OCI-LY1 (cell line): Measurements from ENCODE around the gene SCLY.

ENCODE experiments used
- H2AFZ ChIP-seq: fragments of 200-600 bp; sonication (generic), shearing (Covaris generic); 2 replicates; pipeline ENCODE4 v1.6.0; 2014; ENCODE audit warnings: antibody characterized with exemption, mild to moderate bottlenecking, low read length
- H3F3A ChIP-seq: fragments of 200-600 bp; sonication (generic), shearing (Covaris generic); 2 replicates; pipeline ENCODE4 v1.6.0; 2014; ENCODE audit warnings: mild to moderate bottlenecking, antibody characterized with exemption, low read length, moderate library complexity; ENCODE audit not compliant: insufficient read depth
- H3K27ac ChIP-seq: fragments of 200-600 bp; sonication (generic); 2 replicates; pipeline ENCODE4 v1.5.1; 2014; ENCODE audit warnings: low read length, mixed run types, mild to moderate bottlenecking, low read depth; ENCODE audit not compliant: poor library complexity, severe bottlenecking
- H3K27me3 ChIP-seq: fragments of 200-600 bp; sonication (generic); 2 replicates; pipeline ENCODE4 v1.6.0; 2014; ENCODE audit warnings: antibody characterized with exemption, mild to moderate bottlenecking, low read length, moderate library complexity; ENCODE audit not compliant: insufficient read depth
- H3K36me3 ChIP-seq: fragments of 200-600 bp; sonication (generic); 2 replicates; pipeline ENCODE4 v1.6.1; 2014; ENCODE audit warnings: mild to moderate bottlenecking, antibody characterized with exemption, low read length, moderate library complexity, mixed read lengths; ENCODE audit not compliant: insufficient read depth
- H3K4me1 ChIP-seq: fragments of 200-600 bp; sonication (generic); 2 replicates; pipeline ENCODE4 v1.5.1; 2014; ENCODE audit warnings: mild to moderate bottlenecking, low read length, moderate library complexity; ENCODE audit not compliant: insufficient read depth, severe bottlenecking
- H3K4me2 ChIP-seq: fragments of 200-600 bp; sonication (generic), shearing (Covaris generic); 2 replicates; pipeline ENCODE4 v1.6.1; 2014; ENCODE audit warnings: low read length
- H3K4me3 ChIP-seq: fragments of 200-600 bp; sonication (generic); 2 replicates; pipeline ENCODE4 v1.5.1; 2014; ENCODE audit warnings: low read length, low read depth, mild to moderate bottlenecking, mixed read lengths; ENCODE audit not compliant: poor library complexity, severe bottlenecking
- H3K79me2 ChIP-seq: fragments of 200-600 bp; shearing (Covaris generic); 2 replicates; pipeline ENCODE4 v1.6.1; 2016; ENCODE audit warnings: mixed run types, low read length, mixed read lengths; ENCODE audit not compliant: insufficient read depth
- H3K9ac ChIP-seq: fragments of 200-600 bp; sonication (generic), shearing (Covaris generic); 2 replicates; pipeline ENCODE4 v1.6.1; 2014; ENCODE audit warnings: mild to moderate bottlenecking, low read length, mixed read lengths
- H3K9me2 ChIP-seq: fragments of 200-600 bp; sonication (generic), shearing (Covaris generic); 2 replicates; pipeline ENCODE4 v1.6.1; 2014; ENCODE audit warnings: low read depth, mild to moderate bottlenecking, low read length, mixed read lengths
- H3K9me3 ChIP-seq: fragments of 200-600 bp; shearing (Covaris generic); 2 replicates; pipeline ENCODE4 v1.6.1; 2014; ENCODE audit warnings: low read length, mixed read lengths
- H4K20me1 ChIP-seq: fragments of 200-600 bp; sonication (generic), shearing (Covaris generic); 2 replicates; pipeline ENCODE4 v1.6.0; 2016; ENCODE audit warnings: mild to moderate bottlenecking, low read length; ENCODE audit not compliant: insufficient read depth
- EZH2 ChIP-seq: fragments of 200-600 bp; sonication (generic), shearing (Covaris generic); IDR thresholded peaks from 2 replicates; pipeline ENCODE4 v1.8.0; 2017; ENCODE audit warnings: borderline replicate concordance, mixed run types, mild to moderate bottlenecking, antibody characterized with exemption, low read length, moderate library complexity, mixed read lengths
- TF ChIP-seq, protein P1 (sequence below): fragments of 200-600 bp; sonication (generic), shearing (Covaris generic); IDR thresholded peaks from 2 replicates; pipeline ENCODE4 v1.5.1; 2017; ENCODE audit warnings: mild to moderate bottlenecking, antibody characterized with exemption, low read length, moderate library complexity, mixed read lengths

Gene SCLY

GRCh38 chr2:238097201-238097987 lies 36.6 kb downstream of the SCLY start:
- Histone ChIP-seq H3K9ac (no peak overlapping the region), H3K27ac (no peak overlapping the region), H3K4me1 (peaks cover 10% of the 10 kb centered on the region), H3K36me3 (peaks cover 7% of the 10 kb centered on the region; the same call in 1 of the 2 replicates), H3F3A (no peaks in the 10 kb centered on the region), H3K9me3 (no peaks in the 10 kb centered on the region), H3K4me3 (no peak overlapping the region), H3K4me2 (no peak overlapping the region), H3K79me2 (no peaks in the 10 kb centered on the region), H3K27me3 (peaks cover 12% of the 10 kb centered on the region; the same call in 1 of the 2 replicates), H4K20me1 (no peaks in the 10 kb centered on the region), H2AFZ (no peak overlapping the region), H3K9me2 (no peaks in the 10 kb centered on the region)
- no peak for TF ChIP-seq EZH2
- TF ChIP-seq, protein P1, sequence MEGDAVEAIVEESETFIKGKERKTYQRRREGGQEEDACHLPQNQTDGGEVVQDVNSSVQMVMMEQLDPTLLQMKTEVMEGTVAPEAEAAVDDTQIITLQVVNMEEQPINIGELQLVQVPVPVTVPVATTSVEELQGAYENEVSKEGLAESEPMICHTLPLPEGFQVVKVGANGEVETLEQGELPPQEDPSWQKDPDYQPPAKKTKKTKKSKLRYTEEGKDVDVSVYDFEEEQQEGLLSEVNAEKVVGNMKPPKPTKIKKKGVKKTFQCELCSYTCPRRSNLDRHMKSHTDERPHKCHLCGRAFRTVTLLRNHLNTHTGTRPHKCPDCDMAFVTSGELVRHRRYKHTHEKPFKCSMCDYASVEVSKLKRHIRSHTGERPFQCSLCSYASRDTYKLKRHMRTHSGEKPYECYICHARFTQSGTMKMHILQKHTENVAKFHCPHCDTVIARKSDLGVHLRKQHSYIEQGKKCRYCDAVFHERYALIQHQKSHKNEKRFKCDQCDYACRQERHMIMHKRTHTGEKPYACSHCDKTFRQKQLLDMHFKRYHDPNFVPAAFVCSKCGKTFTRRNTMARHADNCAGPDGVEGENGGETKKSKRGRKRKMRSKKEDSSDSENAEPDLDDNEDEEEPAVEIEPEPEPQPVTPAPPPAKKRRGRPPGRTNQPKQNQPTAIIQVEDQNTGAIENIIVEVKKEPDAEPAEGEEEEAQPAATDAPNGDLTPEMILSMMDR = no peak

- Histone ChIP-seq H3K9me3 (no peaks in the 10 kb centered on the region), H3K27ac (no peak overlapping the region), H3K27me3 (peaks cover 12% of the 10 kb centered on the region), H3K4me2 (peak overlapping the region; percentile 51), H2AFZ (no peak overlapping the region), H3K4me1 (peaks cover 10% of the 10 kb centered on the region), H3F3A (no peaks in the 10 kb centered on the region), H3K9ac (no peak overlapping the region), H4K20me1 (no peaks in the 10 kb centered on the region), H3K79me2 (no peaks in the 10 kb centered on the region), H3K36me3 (peaks cover 7% of the 10 kb centered on the region; the same call in 1 of the 2 replicates), H3K9me2 (no peaks in the 10 kb centered on the region), H3K4me3 (peak overlapping the region; percentile 23)
- TF ChIP-seq, protein P1 = no peak
- no peak for TF ChIP-seq EZH2
Measured at GRCh38 chr2:238097988-238098871, 37.4 kb downstream of the SCLY start.

DNA sequence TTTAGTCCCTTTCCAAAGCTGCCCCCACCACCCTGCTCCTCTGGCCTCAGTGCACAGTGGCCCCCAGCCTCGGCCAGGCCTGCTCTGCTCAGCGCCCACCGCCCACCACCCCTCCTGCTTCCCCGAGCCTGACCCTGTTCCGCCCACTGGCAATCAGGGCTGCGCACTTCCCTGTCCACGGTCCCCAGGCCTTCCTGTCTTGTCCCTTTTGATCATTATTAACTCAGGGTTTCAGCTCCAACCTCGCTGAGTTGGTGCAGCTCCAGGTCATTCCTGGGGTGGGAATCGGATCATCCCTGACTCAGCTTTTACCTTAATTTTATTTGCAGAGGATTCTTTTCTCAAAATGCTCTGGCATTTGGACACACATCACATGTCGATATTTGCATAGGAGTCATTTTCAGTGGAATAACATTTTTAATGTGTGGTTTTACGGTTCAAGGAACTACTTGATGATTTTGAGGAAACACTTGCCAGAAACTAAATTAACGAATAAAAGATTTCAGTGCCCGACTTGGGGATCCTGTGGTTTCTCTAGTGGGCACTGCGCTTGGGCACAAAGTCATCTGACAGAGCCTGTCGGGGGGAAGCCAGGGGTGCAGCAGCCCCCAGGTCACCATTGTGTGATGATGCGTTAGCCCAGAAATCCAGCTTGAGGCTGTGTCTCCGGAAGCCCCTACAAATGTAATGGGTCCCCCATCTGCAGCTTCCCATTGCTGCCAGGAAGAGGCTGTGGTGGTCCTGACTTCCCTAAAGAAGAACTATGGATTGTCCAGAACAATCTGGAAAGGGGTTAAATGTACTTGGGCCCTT lies 38.3 kb downstream of the SCLY start:
- H4K20me1 ChIP-seq = no peaks in the 10 kb centered on the region
- H3K27ac ChIP-seq = no peak overlapping the region
- no peaks in the 10 kb centered on the region for H3K9me2 ChIP-seq
- H3K9ac ChIP-seq = no peak overlapping the region
- no peaks in the 10 kb centered on the region for H3F3A ChIP-seq
- H3K27me3 ChIP-seq = peaks cover 12% of the 10 kb centered on the region
- no peak overlapping the region for H2AFZ ChIP-seq
- TF ChIP-seq, protein P1 = no peak
- TF ChIP-seq EZH2 = no peak
- no peaks in the 10 kb centered on the region for H3K79me2 ChIP-seq
- H3K4me3 ChIP-seq = peak overlapping the region; percentile 23
- H3K4me2 ChIP-seq = peak overlapping the region; percentile 51
- peaks cover 10% of the 10 kb centered on the region for H3K4me1 ChIP-seq
- H3K36me3 ChIP-seq = peaks cover 7% of the 10 kb centered on the region; the same call in 1 of the 2 replicates
- no peaks in the 10 kb centered on the region for H3K9me3 ChIP-seq
